Placental pericyte (primary cell): Measurements from ENCODE around the gene MPPED1. TPM values are rescaled to one million over a fixed set of nuclear protein-coding genes. Genes with fewer than 3 reads are reported as not detected.

ENCODE experiments used
- total RNA-seq: library from RNA; depleted of rRNA; stranded (reverse); fragments of >200 nt; gene quantifications from 2 replicates; pipeline ENCODE4 v1.2.3, GENCODE V29; 2012

Gene MPPED1
- not detected in 2 replicates for total RNA-seq

GRCh38 chr22:43411869-43412807 is at the start of gene MPPED1:
MPPED1 (plus strand) TSS chr22:43412014; CDS start chr22:43424986, 12,972 bp downstream.

Other genes starting within 250 kb of the MPPED1 start
- gene TTLL12, start 224.9 kb upstream of the MPPED1 start, total RNA-seq = 40.9 and 65.1 TPM in 2 replicates
- not detected in 2 replicates for gene SCUBE1, start 68.6 kb upstream of the MPPED1 start, total RNA-seq